Coronary artery (tissue), 2 donors: Measurements from ENCODE around the gene SYNDIG1.

ENCODE experiments used
- DNase-seq: peaks from one replicate; pipeline ENCODE4 v3.0.0-alpha.2; 2017; ENCODE audit warnings: low spot score
- H3K27ac ChIP-seq, 2 donors: fragments of 200-600 bp; sonication (generic); one replicate each; pipeline ENCODE4 v1.5.1; 2016 to 2019
- H3K4me3 ChIP-seq: fragments of 200-600 bp; sonication (generic); 2 replicates; pipeline ENCODE4 v1.5.1; 2016; ENCODE audit warnings: mild to moderate bottlenecking, moderate library complexity
- CTCF ChIP-seq: fragments of 200-600 bp; sonication (generic); IDR thresholded peaks from one replicate; pipeline ENCODE4 v1.5.1; 2019; ENCODE audit warnings: antibody characterized with exemption

SYNDIG1 gene

DNA sequence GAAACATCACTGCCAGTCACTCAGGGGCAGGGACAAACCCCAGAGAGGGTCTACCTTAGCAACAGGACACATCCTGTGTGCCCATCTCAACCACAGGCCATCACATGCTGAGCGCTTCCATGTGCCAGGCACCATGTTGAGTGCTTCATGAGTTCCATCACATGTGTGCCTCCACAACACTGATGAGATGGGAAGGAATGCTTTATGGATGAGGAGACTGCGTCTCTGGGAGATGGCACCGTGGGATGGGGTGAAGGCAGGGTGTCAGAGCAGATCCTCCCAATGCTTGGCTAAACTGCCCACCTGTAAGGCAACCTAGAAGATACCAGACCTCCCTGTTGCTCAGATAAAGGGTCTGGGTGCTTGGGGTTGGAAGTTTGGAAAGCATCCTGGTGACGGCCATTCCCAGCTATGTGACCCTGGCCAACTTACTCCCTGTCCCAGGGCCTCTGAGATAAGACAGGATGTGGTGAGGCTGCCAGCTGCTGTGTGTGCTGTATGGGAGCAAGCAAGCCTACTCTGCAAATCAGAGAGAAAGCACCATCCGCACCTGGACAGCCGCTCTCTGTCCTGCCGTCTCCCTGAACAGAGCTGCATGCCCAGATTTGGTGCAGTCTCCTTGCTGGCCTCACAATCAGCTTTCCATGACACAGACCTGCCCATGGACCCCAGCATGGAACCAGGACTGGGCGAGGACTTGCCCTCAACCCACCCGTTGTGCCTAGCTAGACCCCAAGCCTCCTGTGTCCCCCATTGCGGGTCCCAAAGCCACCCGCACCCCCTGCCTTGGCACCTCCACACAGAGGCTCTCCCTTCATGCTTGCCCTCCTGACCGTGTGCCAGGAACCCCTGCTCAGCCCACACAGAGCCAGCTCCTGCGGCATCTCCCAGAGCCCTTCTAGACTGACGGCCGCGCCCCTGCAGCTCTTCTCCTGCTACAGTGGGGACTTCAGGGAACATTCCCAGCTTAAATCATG, 143.7 kb downstream of the SYNDIG1 start:
- no peak for DNase-seq
- no peak for TF ChIP-seq CTCF
- H3K4me3 ChIP-seq = no peak overlapping the region
- H3K27ac ChIP-seq = no peak overlapping the region

DNA sequence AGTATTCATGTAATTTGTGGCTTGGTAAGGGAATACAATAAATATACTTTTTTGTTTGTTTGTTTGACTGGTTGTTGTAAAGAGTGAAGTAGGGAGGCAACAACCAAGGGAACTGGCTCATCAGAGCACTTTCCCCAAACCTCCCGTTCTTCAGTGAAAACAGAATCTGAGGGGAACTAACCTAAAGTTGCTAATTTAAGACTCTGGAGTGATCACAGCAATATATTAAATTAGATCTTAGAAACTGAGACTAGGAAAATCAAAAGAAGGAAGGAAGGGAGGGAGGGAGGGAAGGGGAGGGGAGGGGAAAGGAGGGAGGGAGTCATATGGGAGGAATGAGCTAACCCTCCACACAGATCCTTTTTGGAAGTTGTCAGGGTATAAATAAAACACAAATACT, 144.9 kb downstream of the SYNDIG1 start:
- Histone ChIP-seq H3K27ac (no peak overlapping the region), H3K4me3 (no peak overlapping the region)
- DNase-seq = no peak
- no peak for TF ChIP-seq CTCF

- H3K4me3 ChIP-seq = no peak overlapping the region
- TF ChIP-seq CTCF = no peak
- peak; percentile 47 for DNase-seq
- no peak overlapping the region for H3K27ac ChIP-seq
Observed at GRCh38 chr20:24615353-24615752, 145.9 kb downstream of the SYNDIG1 start.

- Histone ChIP-seq H3K4me3 (no peak overlapping the region), H3K27ac (no peak overlapping the region)
- DNase-seq = peak; percentile 55
- no peak for TF ChIP-seq CTCF
Observed at GRCh38 chr20:24616258-24617079, 147.0 kb downstream of the SYNDIG1 start.

- TF ChIP-seq CTCF = no peak
- DNase-seq = peak; percentile 65
- Histone ChIP-seq H3K27ac (no peak overlapping the region), H3K4me3 (no peak overlapping the region)
Observed at GRCh38 chr20:24617080-24617432, 147.6 kb downstream of the SYNDIG1 start.

- H3K27ac ChIP-seq = no peak overlapping the region
- H3K4me3 ChIP-seq = no peak overlapping the region
- no peak for TF ChIP-seq CTCF
- DNase-seq = peak; percentile 55
Observed at GRCh38 chr20:24617757-24618450, 148.5 kb downstream of the SYNDIG1 start.
